Fibroblast of the conjunctiva (primary cell): ENCODE measurements around the gene NEURL3.
"Not testable (repeated sequence)": the region's sequence is repeated elsewhere in the genome, so short reads cannot be mapped to it uniquely, and the experiment has no call there.

ENCODE experiments used
- DNase-seq: peaks from one replicate; pipeline ENCODE4 v3.0.0-alpha.2; 2010; ENCODE audit warnings: low read depth

The NEURL3 gene

DNA sequence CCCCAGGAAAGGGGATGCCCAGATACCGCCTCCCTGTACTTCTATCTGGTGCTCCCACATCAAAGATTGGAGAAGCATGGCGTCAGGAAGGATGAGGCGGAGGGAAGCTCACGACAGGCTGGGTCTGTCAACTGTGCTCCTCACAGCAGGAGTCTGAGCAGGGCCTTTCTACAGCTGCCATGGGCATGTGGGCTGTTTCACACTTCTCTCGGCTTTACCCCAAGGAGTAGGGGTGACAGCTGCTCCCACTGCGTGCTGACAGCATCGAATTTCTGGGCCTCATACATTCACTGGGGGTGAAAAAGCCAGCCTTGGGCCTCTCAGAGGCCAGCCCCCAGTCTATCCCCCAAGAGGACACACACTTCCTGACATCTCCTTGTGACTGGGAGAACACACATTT is 21.1 kb downstream of the NEURL3 start:
- DNase-seq: no peak

- DNase-seq: no peak
These were observed 27.7 kb downstream of the NEURL3 start for GRCh38 chr2:96477458-96477857.

DNA sequence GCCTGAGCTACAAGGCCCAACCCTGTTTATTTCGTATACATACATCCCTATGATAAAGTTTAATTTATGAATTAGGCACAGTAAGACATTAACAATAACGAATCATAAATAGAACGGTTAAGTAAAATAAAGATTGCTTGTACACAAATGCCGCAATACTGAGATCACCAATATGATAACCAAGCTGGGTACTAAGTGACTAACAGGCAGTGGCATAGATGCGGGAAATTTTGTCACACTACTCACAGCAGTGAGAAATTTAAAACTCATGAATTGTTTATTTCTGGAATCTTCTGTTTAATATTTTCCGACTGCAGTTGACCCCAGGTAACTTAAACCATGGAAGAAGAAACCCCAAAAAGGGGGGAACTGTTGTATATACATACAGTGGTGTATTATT is 33.4 kb downstream of the NEURL3 start:
- DNase-seq: no peak

- DNase-seq: no peak
These were observed 34.5 kb downstream of the NEURL3 start for GRCh38 chr2:96470636-96471035.

DNA sequence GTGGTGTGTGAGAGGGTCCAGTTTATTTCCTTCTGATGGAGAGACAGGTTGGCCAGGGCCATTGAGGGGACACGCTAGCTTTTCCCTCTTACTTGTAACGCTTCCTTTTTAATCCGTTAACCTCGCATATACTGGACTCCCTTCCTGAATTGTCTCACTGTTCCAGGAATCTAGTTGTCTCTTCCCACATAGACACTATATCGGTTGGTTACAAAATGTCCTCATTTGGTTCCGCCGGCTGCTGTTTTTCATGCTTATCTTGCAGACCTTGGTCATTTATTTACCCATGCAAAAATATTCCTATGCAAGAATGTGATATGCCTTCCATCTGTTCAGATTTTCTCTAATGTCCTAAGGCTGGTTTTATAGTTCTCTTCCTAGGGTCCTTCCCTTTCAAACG is 35.0 kb downstream of the NEURL3 start:
- no peak for DNase-seq

DNA sequence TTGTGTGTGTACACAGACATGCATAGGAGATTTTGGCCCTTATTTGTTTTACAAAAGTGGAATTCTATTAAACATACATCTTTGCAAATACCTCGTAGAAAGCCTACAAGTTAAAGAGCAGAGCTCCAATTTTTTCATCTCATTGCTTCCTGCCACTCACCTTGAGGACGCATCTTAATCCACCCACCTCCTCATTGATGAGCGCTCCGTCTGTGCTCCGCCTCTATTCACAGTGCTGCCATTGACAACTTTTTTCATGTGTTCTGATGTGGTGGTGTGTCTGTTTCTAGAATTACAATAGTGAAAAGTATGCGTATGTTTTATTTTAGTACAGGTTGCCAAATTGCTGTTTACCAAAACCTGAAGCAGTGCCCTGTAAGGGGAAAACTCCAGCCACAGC is 36.3 kb downstream of the NEURL3 start:
- DNase-seq: no peak

DNA sequence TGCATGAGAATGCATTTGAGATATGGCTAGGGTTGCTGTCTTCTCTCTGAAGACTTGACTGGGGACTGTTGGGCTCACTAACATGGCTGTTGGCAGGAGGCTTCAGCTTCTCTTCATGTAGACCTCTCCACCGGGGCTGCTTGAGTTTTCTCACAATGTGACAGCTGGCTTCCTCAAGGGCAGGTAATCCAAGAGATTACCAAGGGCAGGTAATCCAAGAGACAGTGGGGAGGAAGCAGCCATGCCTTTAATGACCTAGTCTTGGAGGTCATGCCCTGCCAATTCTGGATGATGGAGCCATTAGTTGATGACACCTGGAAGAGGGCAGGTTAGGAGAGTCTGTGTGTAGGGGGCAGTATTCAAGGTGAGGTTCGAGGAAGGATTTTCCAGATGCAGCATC is 40.5 kb downstream of the NEURL3 start:
- no peak for DNase-seq

DNA sequence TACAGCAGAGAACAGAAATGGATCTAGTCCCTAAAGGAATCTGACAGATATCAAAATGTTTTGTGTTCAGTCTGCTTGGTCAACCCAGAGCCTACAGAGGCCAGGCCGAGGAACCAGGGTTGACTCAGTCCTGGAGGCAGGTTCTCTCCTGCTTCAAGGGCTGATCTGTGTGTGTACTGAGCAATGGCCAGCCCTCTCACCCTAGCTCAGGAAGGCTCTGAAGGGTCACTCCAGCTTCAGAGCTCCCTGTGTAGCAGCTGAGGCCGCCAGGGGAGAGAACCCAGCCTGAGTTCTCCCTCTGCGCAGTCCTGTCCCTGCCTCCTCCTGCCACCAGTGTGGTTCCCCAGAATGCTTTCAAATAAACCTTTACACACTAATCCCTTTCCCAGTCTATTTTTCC is 41.1 kb downstream of the NEURL3 start:
- DNase-seq: no peak

- DNase-seq: no peak
These were observed 42.0 kb downstream of the NEURL3 start for GRCh38 chr2:96463119-96463518.

- not testable (repeated sequence) for DNase-seq
These were observed 43.5 kb downstream of the NEURL3 start for GRCh38 chr2:96461616-96462015.

- no peak for DNase-seq
These were observed 53.1 kb downstream of the NEURL3 start for GRCh38 chr2:96452053-96452452.

- no peak for DNase-seq
These were observed 55.5 kb downstream of the NEURL3 start for GRCh38 chr2:96449637-96450036.

DNA sequence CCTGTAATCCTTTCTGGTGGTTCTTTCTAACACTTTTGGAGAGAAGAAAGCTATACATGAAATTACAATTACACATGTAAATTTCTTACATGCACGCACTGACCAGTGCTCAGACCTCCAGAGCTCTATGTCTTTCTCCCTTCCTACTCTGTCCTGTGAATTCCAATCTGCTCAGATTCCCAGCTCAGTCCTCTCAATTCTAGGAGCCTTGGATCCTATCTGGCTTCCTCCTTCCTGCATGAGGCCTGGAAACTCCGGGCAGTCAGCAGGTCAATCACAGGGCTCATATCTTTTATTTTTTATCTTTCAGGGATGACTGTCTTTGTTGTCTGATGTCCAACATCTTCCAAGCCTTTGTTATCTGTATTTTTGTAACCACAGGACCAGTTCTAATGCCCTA is 56.0 kb downstream of the NEURL3 start:
- DNase-seq: no peak

- no peak for DNase-seq
These were observed 57.4 kb downstream of the NEURL3 start for GRCh38 chr2:96447726-96448125.
